K562 (cell line): ENCODE measurements around the gene SLC9B2. TPM values are rescaled to one million over a fixed set of nuclear protein-coding genes. Genes with fewer than 3 reads are reported as not detected.

Experiments
- CC2D1A ChIP-seq: fragments of 450-650 bp; IDR thresholded peaks from 2 replicates; pipeline ENCODE4 v1.6.1; 2017; ENCODE audit warnings: mild to moderate bottlenecking
- CEBPB ChIP-seq: fragments of 450-650 bp; IDR thresholded peaks from 2 replicates; pipeline ENCODE4 v1.6.1; 2016; ENCODE audit warnings: missing genetic modification characterization, missing compliant biosample characterization
- MYC ChIP-seq, 2 experiments: fragments of 250-450 bp in 1 of 2; sonication (Bioruptor Pico) in 1 of 2; IDR thresholded peaks; 2 replicates each; pipeline versions ENCODE4 v1.5.1 to v1.6.1; 2012 to 2021; ENCODE audit warnings: low read depth in 2 of 2, borderline replicate concordance in 1 of 2, improper control_type of control experiment in 1 of 2, low read length in 1 of 2, mild to moderate bottlenecking in 1 of 2, moderate library complexity in 1 of 2
- NFIX ChIP-seq: fragments of 250-450 bp; sonication (Bioruptor Pico); IDR thresholded peaks from 2 replicates; pipeline ENCODE4 v1.4.0; 2020; ENCODE audit warnings: low read depth, mild to moderate bottlenecking, moderate library complexity
- NR4A1 ChIP-seq, 2 experiments: fragments of 250-450 bp in 1 of 2; fragments of 450-650 bp in 1 of 2; sonication (Bioruptor Pico) in 1 of 2; IDR thresholded peaks; 2 replicates each; pipeline versions ENCODE4 v1.4.0 to v1.6.1; 2016 to 2020; ENCODE audit warnings: mild to moderate bottlenecking in 2 of 2, missing compliant biosample characterization in 1 of 2, missing genetic modification characterization in 1 of 2, moderate library complexity in 1 of 2
- WHSC1 ChIP-seq: IDR thresholded peaks from one replicate; pipeline ENCODE4 v1.6.1; 2012; ENCODE audit warnings: low read length, control low read depth, inconsistent platforms
- ZNF282 ChIP-seq: sonication (generic); formaldehyde crosslinking; IDR thresholded peaks from 2 replicates; pipeline ENCODE4 v1.8.1; 2023; ENCODE audit warnings: missing genetic modification reagents
- ZNF830 ChIP-seq: fragments of 250-450 bp; sonication (Bioruptor Pico); IDR thresholded peaks from 2 replicates; pipeline ENCODE4 v1.5.0; 2021; ENCODE audit warnings: mild to moderate bottlenecking
- polyA plus RNA-seq, 8 experiments: library from polyadenylated mRNA; depleted of rRNA in 4 of 8; stranded (reverse) in 5 of 8; unstranded in 3 of 8; fragments of >200 nt; fragmentation: Nextera tagmentation in 2 of 8; fragmentation: Illumina TruSeq in 1 of 8; extraction: Ambion mirVana in 2 of 8; extraction: Trizol in 1 of 8; gene quantifications; 2 replicates each; pipeline versions ENCODE4 v1.2.1 to v1.2.3, GENCODE V29; 2011 to 2014; ENCODE audit warnings: inconsistent platforms in 1 of 8, missing spikeins in 1 of 8
- total RNA-seq, 7 experiments: library from RNA; depleted of rRNA in 6 of 7; stranded (reverse); fragments of >200 nt in 6 of 7; fragmentation: Illumina TruSeq in 2 of 7; extraction: Trizol in 2 of 7; gene quantifications; 2 replicates each; pipeline versions ENCODE4 v1.2.1 to v1.2.3, GENCODE V29; 2011 to 2021; ENCODE audit warnings: low replicate concordance in 1 of 7
- TF ChIP-seq, protein P1 (sequence below): IDR thresholded peaks from 2 replicates; pipeline ENCODE4 v1.6.1; 2012; ENCODE audit warnings: low read depth, low read length, improper control_type of control experiment, borderline replicate concordance
- TF ChIP-seq, protein P2 (sequence below), 2 experiments: fragments of 450-650 bp; formaldehyde crosslinking in 1 of 2; IDR thresholded peaks; 2 replicates each; pipeline versions ENCODE4 v1.4.0 to v1.6.1; 2014 to 2020; ENCODE audit warnings: mild to moderate bottlenecking in 2 of 2, borderline replicate concordance in 1 of 2, low read depth in 1 of 2
- TF ChIP-seq, protein P3 (sequence below): sonication (generic); formaldehyde crosslinking; IDR thresholded peaks from 2 replicates; pipeline ENCODE4 v1.8.0; 2022; ENCODE audit warnings: missing genetic modification reagents, mild to moderate bottlenecking, moderate library complexity, borderline replicate concordance

The SLC9B2 gene
- total and polyA plus RNA-seq, 9 of the 15 experiments (the other 6 are each of a cell fraction or from before 2014, with no cell fraction given), result 6.6 to 14.6 (median 11.4) TPM

DNA sequence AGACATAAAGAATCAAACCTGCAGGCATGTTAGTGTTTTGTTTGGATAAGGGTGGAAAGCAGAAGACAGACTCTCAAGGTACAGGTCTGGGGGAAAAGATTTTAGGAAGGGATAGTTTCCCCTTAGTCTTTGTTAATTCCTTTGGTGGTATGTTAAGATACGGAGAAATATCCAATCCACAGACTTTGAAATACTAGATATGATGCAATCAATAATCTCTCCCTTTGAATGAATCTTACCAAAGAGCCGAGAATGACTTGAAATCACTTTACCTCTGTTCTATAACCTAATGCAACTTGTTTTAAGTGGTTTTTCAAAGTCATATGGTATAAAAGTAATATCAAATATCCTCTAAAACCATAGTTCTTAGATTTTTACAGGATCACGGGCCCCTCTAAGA is 28.3 kb upstream of the SLC9B2 start (continued):
- TF ChIP-seq, protein P1, sequence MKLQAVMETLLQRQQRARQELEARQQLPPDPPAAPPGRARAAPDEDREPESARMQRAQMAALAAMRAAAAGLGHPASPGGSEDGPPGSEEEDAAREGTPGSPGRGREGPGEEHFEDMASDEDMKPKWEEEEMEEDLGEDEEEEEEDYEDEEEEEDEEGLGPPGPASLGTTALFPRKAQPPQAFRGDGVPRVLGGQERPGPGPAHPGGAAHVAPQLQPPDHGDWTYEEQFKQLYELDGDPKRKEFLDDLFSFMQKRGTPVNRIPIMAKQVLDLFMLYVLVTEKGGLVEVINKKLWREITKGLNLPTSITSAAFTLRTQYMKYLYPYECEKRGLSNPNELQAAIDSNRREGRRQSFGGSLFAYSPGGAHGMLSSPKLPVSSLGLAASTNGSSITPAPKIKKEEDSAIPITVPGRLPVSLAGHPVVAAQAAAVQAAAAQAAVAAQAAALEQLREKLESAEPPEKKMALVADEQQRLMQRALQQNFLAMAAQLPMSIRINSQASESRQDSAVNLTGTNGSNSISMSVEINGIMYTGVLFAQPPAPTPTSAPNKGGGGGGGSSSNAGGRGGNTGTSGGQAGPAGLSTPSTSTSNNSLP, result no peak
- TF ChIP-seq CEBPB (tag) (peak; percentile 67), MYC (IDR thresholded peaks at IDR 0.05; ENCODE audit: low read depth, low read length) (no peak), MYC (CRISPR knock-in tag; IDR thresholded peaks at IDR 0.05; ENCODE audit: borderline replicate concordance, low read depth) (no peak), NFIX (CRISPR knock-in tag) (no peak), ZNF282 (CRISPR knock-in tag) (no peak), CC2D1A (no peak), ZNF830 (no peak), NR4A1 (CRISPR knock-in tag; IDR thresholded peaks at IDR 0.05) (no peak), NR4A1 (tag; IDR thresholded peaks at IDR 0.05) (no peak), WHSC1 (no peak)
- TF ChIP-seq, protein P2, sequence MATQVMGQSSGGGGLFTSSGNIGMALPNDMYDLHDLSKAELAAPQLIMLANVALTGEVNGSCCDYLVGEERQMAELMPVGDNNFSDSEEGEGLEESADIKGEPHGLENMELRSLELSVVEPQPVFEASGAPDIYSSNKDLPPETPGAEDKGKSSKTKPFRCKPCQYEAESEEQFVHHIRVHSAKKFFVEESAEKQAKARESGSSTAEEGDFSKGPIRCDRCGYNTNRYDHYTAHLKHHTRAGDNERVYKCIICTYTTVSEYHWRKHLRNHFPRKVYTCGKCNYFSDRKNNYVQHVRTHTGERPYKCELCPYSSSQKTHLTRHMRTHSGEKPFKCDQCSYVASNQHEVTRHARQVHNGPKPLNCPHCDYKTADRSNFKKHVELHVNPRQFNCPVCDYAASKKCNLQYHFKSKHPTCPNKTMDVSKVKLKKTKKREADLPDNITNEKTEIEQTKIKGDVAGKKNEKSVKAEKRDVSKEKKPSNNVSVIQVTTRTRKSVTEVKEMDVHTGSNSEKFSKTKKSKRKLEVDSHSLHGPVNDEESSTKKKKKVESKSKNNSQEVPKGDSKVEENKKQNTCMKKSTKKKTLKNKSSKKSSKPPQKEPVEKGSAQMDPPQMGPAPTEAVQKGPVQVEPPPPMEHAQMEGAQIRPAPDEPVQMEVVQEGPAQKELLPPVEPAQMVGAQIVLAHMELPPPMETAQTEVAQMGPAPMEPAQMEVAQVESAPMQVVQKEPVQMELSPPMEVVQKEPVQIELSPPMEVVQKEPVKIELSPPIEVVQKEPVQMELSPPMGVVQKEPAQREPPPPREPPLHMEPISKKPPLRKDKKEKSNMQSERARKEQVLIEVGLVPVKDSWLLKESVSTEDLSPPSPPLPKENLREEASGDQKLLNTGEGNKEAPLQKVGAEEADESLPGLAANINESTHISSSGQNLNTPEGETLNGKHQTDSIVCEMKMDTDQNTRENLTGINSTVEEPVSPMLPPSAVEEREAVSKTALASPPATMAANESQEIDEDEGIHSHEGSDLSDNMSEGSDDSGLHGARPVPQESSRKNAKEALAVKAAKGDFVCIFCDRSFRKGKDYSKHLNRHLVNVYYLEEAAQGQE (IDR thresholded peaks at IDR 0.05; ENCODE audit: borderline replicate concordance), result no peak
- TF ChIP-seq, protein P2 (CRISPR knock-in tag; IDR thresholded peaks at IDR 0.05; ENCODE audit: low read depth), result no peak
- TF ChIP-seq, protein P3, sequence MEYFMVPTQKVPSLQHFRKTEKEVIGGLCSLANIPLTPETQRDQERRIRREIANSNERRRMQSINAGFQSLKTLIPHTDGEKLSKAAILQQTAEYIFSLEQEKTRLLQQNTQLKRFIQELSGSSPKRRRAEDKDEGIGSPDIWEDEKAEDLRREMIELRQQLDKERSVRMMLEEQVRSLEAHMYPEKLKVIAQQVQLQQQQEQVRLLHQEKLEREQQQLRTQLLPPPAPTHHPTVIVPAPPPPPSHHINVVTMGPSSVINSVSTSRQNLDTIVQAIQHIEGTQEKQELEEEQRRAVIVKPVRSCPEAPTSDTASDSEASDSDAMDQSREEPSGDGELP (CRISPR knock-in tag), result no peak
